SK-N-SH (cell line): ENCODE results near the gene PPP4R2. TPM values are rescaled to one million over a fixed set of nuclear protein-coding genes. Genes with fewer than 3 reads are reported as not detected.

ENCODE experiments used
- CTCF ChIA-PET: fragments of 300-600, 350-600 bp; formaldehyde crosslinking; extraction: SDS; loops from one replicate; lab custom pipeline; 2021; lab: Yijun Ruan, JAX
- POLR2A ChIA-PET: fragments of 350-600 bp; sonication (Branson Sonifier 250); formaldehyde crosslinking; extraction: SDS; loops from one replicate; lab custom pipeline; 2020; ENCODE audit warnings: antibody characterized with exemption, inconsistent platforms; lab: Yijun Ruan, JAX
- DNase-seq: peaks from one replicate; pipeline ENCODE4 v3.0.0; 2012
- H2AFZ ChIP-seq: fragments of 200-600 bp; sonication (generic); 2 replicates; pipeline ENCODE4 v1.8.1; 2016; ENCODE audit warnings: antibody characterized with exemption, mild to moderate bottlenecking, low read depth
- H3F3A ChIP-seq: fragments of 200-600 bp; sonication (generic); replicated peaks from 2 replicates; pipeline ENCODE3; 2016; ENCODE audit warnings: antibody characterized with exemption, mild to moderate bottlenecking; ENCODE audit not compliant: insufficient read depth
- H3K27ac ChIP-seq, 2 experiments: fragments of 200-500 bp in 1 of 2; fragments of 200-600 bp in 1 of 2; sonication (Bioruptor generic) in 1 of 2; sonication (generic), shearing (Covaris generic) in 1 of 2; 2 replicates each; pipeline versions ENCODE4 v1.5.1 to v1.6.1; 2014 to 2016; ENCODE audit warnings: low read depth in 2 of 2, inconsistent platforms in 1 of 2, low read length in 1 of 2, mild to moderate bottlenecking in 1 of 2, mixed read lengths in 1 of 2
- H3K27me3 ChIP-seq: fragments of 200-600 bp; sonication (generic), shearing (Covaris generic); 2 replicates; pipeline ENCODE4 v1.6.1; 2016; ENCODE audit warnings: mixed run types; ENCODE audit not compliant: insufficient read depth
- H3K36me3 ChIP-seq, 2 experiments: fragments of 200-500 bp in 1 of 2; fragments of 200-600 bp in 1 of 2; sonication (Bioruptor generic) in 1 of 2; sonication (generic) in 1 of 2; replicated peaks in 1 of 2; 2 replicates each; pipeline versions ENCODE3 to v1.5.1; 2014 to 2016; ENCODE audit warnings: low read length in 1 of 2, mild to moderate bottlenecking in 1 of 2; ENCODE audit not compliant: insufficient read depth in 2 of 2, control insufficient read depth in 1 of 2
- H3K4me1 ChIP-seq, 2 experiments: fragments of 200-500 bp in 1 of 2; fragments of 200-600 bp in 1 of 2; sonication (Bioruptor generic) in 1 of 2; sonication (generic), shearing (Covaris generic) in 1 of 2; 2 replicates each; pipeline versions ENCODE4 v1.5.1 to v1.6.1; 2014 to 2016; ENCODE audit warnings: low read depth in 1 of 2, low read length in 1 of 2, mixed run types in 1 of 2; ENCODE audit not compliant: insufficient read depth in 2 of 2, control insufficient read depth in 1 of 2
- H3K4me2 ChIP-seq: fragments of 200-600 bp; sonication (generic), shearing (Covaris generic); 2 replicates; pipeline ENCODE4 v1.6.1; 2017; ENCODE audit warnings: mixed run types
- H3K4me3 ChIP-seq, 2 experiments: fragments of 200-500 bp in 1 of 2; fragments of 200-600 bp in 1 of 2; sonication (Bioruptor generic) in 1 of 2; sonication (generic), shearing (Covaris generic) in 1 of 2; 2 replicates each; pipeline versions ENCODE4 v1.5.1 to v1.8.1; 2014 to 2016; ENCODE audit warnings: low read depth in 2 of 2, inconsistent platforms in 1 of 2, low read length in 1 of 2, mild to moderate bottlenecking in 1 of 2, mixed read lengths in 1 of 2, moderate library complexity in 1 of 2
- H3K79me2 ChIP-seq: fragments of 200-600 bp; sonication (generic); 2 replicates; pipeline ENCODE4 v1.8.1; 2017; ENCODE audit warnings: mild to moderate bottlenecking; ENCODE audit not compliant: insufficient read depth
- H3K9ac ChIP-seq: fragments of 200-600 bp; sonication (generic); 2 replicates; pipeline ENCODE4 v1.6.1; 2017; ENCODE audit warnings: mixed run types
- H3K9me2 ChIP-seq: fragments of 200-600 bp; sonication (generic); 2 replicates; pipeline ENCODE4 v1.6.1; 2017; ENCODE audit warnings: mixed run types
- H3K9me3 ChIP-seq: fragments of 200-600 bp; sonication (generic); 2 replicates; pipeline ENCODE4 v1.6.1; 2017; ENCODE audit warnings: mixed run types, mild to moderate bottlenecking, moderate library complexity
- H4K20me1 ChIP-seq: fragments of 200-600 bp; sonication (generic); 2 replicates; pipeline ENCODE4 v1.6.1; 2017; ENCODE audit warnings: mild to moderate bottlenecking, mixed run types; ENCODE audit not compliant: insufficient read depth
- CHD2 ChIP-seq: fragments of 150-350 bp; IDR thresholded peaks from 2 replicates; pipeline ENCODE4 v1.6.1; 2018; ENCODE audit warnings: low read length; ENCODE audit not compliant: partially characterized antibody
- CTCF ChIP-seq: fragments of 200-600 bp; sonication (generic); IDR thresholded peaks from 2 replicates; pipeline ENCODE4 v1.6.1; 2017; ENCODE audit warnings: antibody characterized with exemption, mild to moderate bottlenecking, moderate library complexity
- ELF1 ChIP-seq: IDR thresholded peaks from 2 replicates; pipeline ENCODE4 v1.4.0; 2012
- FOSL2 ChIP-seq: IDR thresholded peaks from 2 replicates; pipeline ENCODE4 v1.4.0; 2012; ENCODE audit warnings: low read depth, mild to moderate bottlenecking, moderate library complexity, borderline replicate concordance
- GABPA ChIP-seq: IDR thresholded peaks from 2 replicates; pipeline ENCODE4 v1.4.0; 2012; ENCODE audit warnings: low read depth, mild to moderate bottlenecking
- GATA2 ChIP-seq: sonication (generic); formaldehyde crosslinking; IDR thresholded peaks from 2 replicates; pipeline ENCODE4 v1.5.0; 2020; ENCODE audit warnings: mild to moderate bottlenecking, missing genetic modification reagents
- IRF3 ChIP-seq: fragments of 150-350 bp; IDR thresholded peaks from 2 replicates; pipeline ENCODE4 v1.6.1; 2016; ENCODE audit warnings: mild to moderate bottlenecking, low read depth, low read length
- JUND ChIP-seq: IDR thresholded peaks from 2 replicates; pipeline ENCODE4 v1.4.0; 2012
- MEF2A ChIP-seq: IDR thresholded peaks from 2 replicates; pipeline ENCODE4 v1.4.0; 2012; ENCODE audit warnings: low read depth, borderline replicate concordance
- MXI1 ChIP-seq: IDR thresholded peaks from 2 replicates; pipeline ENCODE4 v1.6.1; 2012; ENCODE audit warnings: mild to moderate bottlenecking, low read depth, low read length, improper control_type of control experiment
- NFIC ChIP-seq: IDR thresholded peaks from 2 replicates; pipeline ENCODE4 v1.4.0; 2012; ENCODE audit warnings: borderline replicate concordance
- RFX5 ChIP-seq: IDR thresholded peaks from 2 replicates; pipeline ENCODE4 v1.6.1; 2012; ENCODE audit warnings: mild to moderate bottlenecking, improper control_type of control experiment, low read length
- RXRA ChIP-seq: IDR thresholded peaks from 2 replicates; pipeline ENCODE4 v1.4.0; 2012; ENCODE audit warnings: low read depth, mild to moderate bottlenecking, borderline replicate concordance
- SMC3 ChIP-seq: IDR thresholded peaks from 2 replicates; pipeline ENCODE4 v1.6.1; 2012; ENCODE audit warnings: low read depth, low read length, improper control_type of control experiment
- TAF1 ChIP-seq: IDR thresholded peaks from 2 replicates; pipeline ENCODE4 v1.6.1; 2012; ENCODE audit warnings: low read depth, mild to moderate bottlenecking, low read length, moderate library complexity, borderline replicate concordance
- TCF12 ChIP-seq: IDR thresholded peaks from 2 replicates; pipeline ENCODE4 v1.4.0; 2012
- YY1 ChIP-seq: IDR thresholded peaks from 2 replicates; pipeline ENCODE4 v1.4.0; 2012; ENCODE audit warnings: low read depth, mild to moderate bottlenecking
- WGBS: methylation state at CpG from one replicate; pipeline ENCODE4 v1.1.6; 2017; ENCODE audit warnings: low lambda C conversion rate; 5-methylcytosine and 5-hydroxymethylcytosine counted together
- polyA plus RNA-seq, 3 experiments: library from polyadenylated mRNA; depleted of rRNA; stranded (reverse); fragments of >200 nt; gene quantifications; 2 replicates each; pipeline ENCODE4 v1.2.3, GENCODE V29; 2012

Gene PPP4R2
- polyA plus RNA-seq, 1 of the 3 experiments (the other 2 are of a cell fraction): 8.9 TPM

- TF ChIP-seq CTCF (peak; percentile 85), MEF2A (no peak), GABPA (no peak), SMC3 (peak; percentile 80), YY1 (no peak), CHD2 (no peak), TAF1 (no peak), MXI1 (no peak), GATA2 (no peak), ELF1 (no peak), RXRA (no peak), IRF3 (no peak), NFIC (no peak), JUND (no peak), RFX5 (no peak)
Measured at GRCh38 chr3:73086071-73086494, 89.5 kb downstream of the PPP4R2 start (continued).

- Histone ChIP-seq H3K79me2 (no peaks in the 10 kb centered on the region), H3K9ac (no peak overlapping the region), H3K4me2 (peak overlapping the region; percentile 50; the same call in 1 of the 2 replicates), H4K20me1 (no peaks in the 10 kb centered on the region), H3K4me3 (no peak overlapping the region), H3K27me3 (no peaks in the 10 kb centered on the region), H2AFZ (0 out of 2 replicates have a peak overlapping the region, but pooled peaks have one; percentile 57), H3K36me3 (no peaks in the 10 kb centered on the region), H3K27ac (no peak overlapping the region), H3K4me1 (peaks cover 3 to 6% of the 10 kb centered on the region in 2 experiments; a peak in 3 of 4 replicates), H3F3A (no peaks in the 10 kb centered on the region)
- POLR2A ChIA-PET: interaction anchor here (0.7 kb wide), 1 partner anchor 190 kb away, joined by 3 read pairs; no protein-coding TSS in a partner anchor
- CTCF ChIA-PET: interaction anchor here (1.3 to 11.7 kb wide), 3 partner anchors 243 to 408 kb away, joined by 4 to 104 read pairs (median 4); no protein-coding TSS in a partner anchor
- 79% methylated on average over 4 of the region's 6 CpGs for WGBS
- TF ChIP-seq FOSL2 (peak; percentile 27; the same call in 1 of the 2 replicates), CHD2 (no peak), TCF12 (peak; percentile 42; the same call in 1 of the 2 replicates)
- TF ChIP-seq, all 33 proteins: peak for 2
- H3K9me2 ChIP-seq: no peaks in the 10 kb centered on the region
- no peaks in the 10 kb centered on the region for H3K9me3 ChIP-seq
- peak; percentile 21 for DNase-seq
Measured at GRCh38 chr3:73094129-73094528, 97.5 kb downstream of the PPP4R2 start.
